ENCODE results near the gene LOXHD1.

DNA sequence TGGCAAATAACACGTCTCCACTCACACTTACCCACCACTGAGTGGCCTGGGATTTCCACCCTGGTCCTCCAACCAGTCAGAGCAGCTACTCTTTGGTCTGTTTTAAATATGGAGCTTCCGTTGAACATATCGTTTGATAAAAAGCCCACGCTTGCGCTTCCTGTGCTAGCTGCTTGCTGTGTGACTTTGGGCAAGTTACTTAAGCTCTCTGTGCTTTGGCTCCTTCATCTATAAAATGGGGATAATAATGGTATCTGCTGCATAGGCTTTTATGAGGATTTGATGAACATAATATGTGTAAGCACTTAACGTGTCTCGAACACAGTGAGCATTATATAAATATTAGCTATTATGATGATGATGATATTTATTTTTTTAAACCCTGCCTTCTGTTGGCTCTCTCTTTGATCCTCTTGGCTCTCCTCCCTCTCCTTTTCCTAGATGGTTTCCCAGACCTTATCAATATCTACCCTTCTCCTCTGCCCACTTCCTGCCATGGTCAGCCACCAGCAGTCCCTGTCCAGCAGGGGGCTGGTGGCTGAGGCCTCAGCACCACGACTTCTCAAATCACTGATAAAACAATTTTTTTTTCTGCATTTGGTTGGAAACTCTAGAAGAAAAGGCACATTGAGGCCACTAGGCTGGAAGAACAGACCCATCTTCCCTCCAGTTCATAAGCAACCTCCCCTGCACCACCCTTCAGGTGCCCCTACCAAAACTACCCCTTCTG, 191.9 kb downstream of the LOXHD1 start:
- TF ChIP-seq GATA2 (IDR thresholded peaks at IDR 0.05; ENCODE audit: low read depth, low read length) (no peak), GATA3 (IDR thresholded peaks at IDR 0.05; ENCODE audit: low read depth, low read length) (no peak)

All from SH-SY5Y (cell line).